Transverse colon (tissue), 4 donors: ENCODE results near the gene FAM234A. TPM values are rescaled to one million over a fixed set of nuclear protein-coding genes. Genes with fewer than 3 reads are reported as not detected.

Experiments used
- DNase-seq: peaks from one replicate; pipeline ENCODE4 v3.0.0-alpha.2; 2019
- H3K27ac ChIP-seq, 4 donors: fragments of 200-600 bp; sonication (generic); 2 replicates each; pipeline ENCODE4 v1.5.1; 2016 to 2018; ENCODE audit warnings: inconsistent platforms in 4 of 4
- H3K27me3 ChIP-seq: fragments of 200-600 bp; sonication (generic); 2 replicates; pipeline ENCODE4 v1.5.1; 2017; ENCODE audit warnings: inconsistent platforms
- H3K36me3 ChIP-seq, 4 donors: fragments of 200-600 bp; sonication (generic); 2 replicates each; pipeline ENCODE4 v1.5.1; 2017 to 2019; ENCODE audit warnings: inconsistent platforms in 4 of 4
- H3K4me1 ChIP-seq, 4 donors: fragments of 200-600 bp; sonication (generic); 2 replicates each; pipeline ENCODE4 v1.5.1; 2017 to 2020; ENCODE audit warnings: inconsistent platforms in 4 of 4
- H3K4me3 ChIP-seq, 4 donors: fragments of 200-600 bp; sonication (generic); 1 replicate in 1 of 4; 2 replicates in 3 of 4; pipeline versions ENCODE4 v1.5.1 to v1.6.1; 2017 to 2019; ENCODE audit warnings: inconsistent platforms in 4 of 4
- H3K9me3 ChIP-seq, 2 donors: fragments of 200-600 bp; sonication (generic); 2 replicates each; pipeline ENCODE4 v1.5.1; 2017 to 2019; ENCODE audit warnings: inconsistent platforms in 2 of 2
- CTCF ChIP-seq, 5 experiments: fragments of 200-600 bp in 3 of 5; fragments of 450-650 bp in 2 of 5; sonication (generic) in 3 of 5; IDR thresholded peaks; 1 replicate in 2 of 5; 2 replicates in 3 of 5; pipeline ENCODE4 v1.5.1; 2016 to 2017; ENCODE audit warnings: antibody characterized with exemption in 5 of 5, inconsistent platforms in 3 of 5, mild to moderate bottlenecking in 2 of 5, moderate library complexity in 1 of 5
- EP300 ChIP-seq: sonication (generic); formaldehyde crosslinking; IDR thresholded peaks from one replicate; pipeline ENCODE4 v1.6.1; 2017; ENCODE audit warnings: antibody characterized with exemption, low read depth
- POLR2A ChIP-seq: fragments of 450-650 bp; IDR thresholded peaks from one replicate; pipeline ENCODE4 v1.6.1; 2016; ENCODE audit warnings: antibody characterized with exemption, mild to moderate bottlenecking, moderate library complexity
- POLR2AphosphoS5 ChIP-seq, 3 donors: sonication (generic); formaldehyde crosslinking; IDR thresholded peaks; one replicate each; pipeline ENCODE4 v1.6.1; 2016; ENCODE audit warnings: antibody characterized with exemption in 3 of 3
- WGBS, 2 donors: methylation state at CpG; one replicate each; pipeline ENCODE4 v1.1.5; 2018; ENCODE audit warnings: low coverage in 1 of 2; 5-methylcytosine and 5-hydroxymethylcytosine counted together
- in situ Hi-C, 4 donors: fragments of 200-750 bp; cut with MboI; loops; one replicate each; pipeline versions ENCODE4 v1.15.0 to v1.15.1; 2017; ENCODE audit warnings: low sequenced_read_pairs in 3 of 4, low pct_ligation_motif_present in 1 of 4, low pct_unique_long_range_greater_than_20kb in 1 of 4
- intact Hi-C: fragments of 100-400 bp; cut with DNase I; formaldehyde crosslinking; loops from one replicate; pipeline ENCODE4 v1.15.1; 2023; ENCODE audit warnings: low total_unique reads
- total RNA-seq, 4 donors: library from RNA; depleted of rRNA; stranded (reverse); fragments of >200 nt; gene quantifications; one replicate each; pipeline ENCODE4 v1.1.0, GENCODE V29; 2016

Gene FAM234A
- total RNA-seq, 4 donors from 2014 or later, result 55.4 to 328 (median 112) TPM

- Histone ChIP-seq H3K27me3 (peaks cover 15% of the 10 kb centered on the region), H3K36me3 (no peaks in the 10 kb centered on the region), H3K4me1 (peaks cover 5 to 28% (median 20%) of the 10 kb centered on the region in 4 donors), H3K4me3 (no peak overlapping the region), H3K27ac (no peak overlapping the region), H3K9me3 (no peaks in the 10 kb centered on the region)
- TF ChIP-seq CTCF (IDR thresholded peaks at IDR 0.05) (no peak), POLR2A (no peak)
- WGBS, 2 donors, result 85% methylated on average over 21 of the region's 34 CpGs; no CpG with 5 or more reads in 1 of the 2 donors
- DNase-seq, result no peak
- in situ Hi-C loops (no loop called here), intact Hi-C loops (no loop called here)
Measured at GRCh38 chr16:270381-271255, 36.0 kb downstream of the FAM234A start.

- H3K4me1 ChIP-seq, result peaks cover 5 to 24% (median 20%) of the 10 kb centered on the region in 4 donors
- H3K27me3 ChIP-seq, result peaks cover 15% of the 10 kb centered on the region
- no peaks in the 10 kb centered on the region for H3K9me3 ChIP-seq
- H3K4me3 ChIP-seq, result no peak overlapping the region
- WGBS, 2 donors, result 69% methylated on average over 35 of the region's 36 CpGs; no CpG with 5 or more reads in 1 of the 2 donors
- in situ Hi-C loops, result no loop called here
- intact Hi-C loops, result no loop called here
- TF ChIP-seq EP300, result no peak
- no peak overlapping the region for H3K27ac ChIP-seq
- no peak for DNase-seq
- H3K36me3 ChIP-seq, result no peaks in the 10 kb centered on the region
Measured at GRCh38 chr16:272633-273546, 38.3 kb downstream of the FAM234A start.

GRCh38 chr16:273547-274421 lies 39.2 kb downstream of the FAM234A start:
- in situ Hi-C loops (no loop called here), intact Hi-C loops (no loop called here)
- Histone ChIP-seq H3K4me3 (no peak overlapping the region), H3K27ac (no peak overlapping the region), H3K27me3 (peaks cover 19% of the 10 kb centered on the region), H3K36me3 (no peaks in the 10 kb centered on the region), H3K9me3 (no peaks in the 10 kb centered on the region), H3K4me1 (peaks cover 5 to 20% (median 16%) of the 10 kb centered on the region in 4 donors)
- no peak for TF ChIP-seq POLR2A
- no peak for TF ChIP-seq POLR2AphosphoS5 (IDR thresholded peaks at IDR 0.05)
- TF ChIP-seq EP300, result no peak
- peak; percentile 69 for DNase-seq
- WGBS, 2 donors, result 50 to 54% methylated on average over 2 to 22 of the region's 30 CpGs

GRCh38 chr16:275041-275641 lies 40.5 kb downstream of the FAM234A start:
- Histone ChIP-seq H3K4me3 (peak overlapping the region; percentile 17 to 61 (median 39)), H3K9me3 (no peaks in the 10 kb centered on the region), H3K27me3 (peaks cover 33% of the 10 kb centered on the region), H3K4me1 (peaks cover 5 to 25% (median 19%) of the 10 kb centered on the region in 4 donors), H3K36me3 (no peaks in the 10 kb centered on the region), H3K27ac (peak overlapping the region in 1 of 4 donors; percentile 14)
- in situ Hi-C loops (no loop called here), intact Hi-C loops (no loop called here)
- 0 to 4% methylated on average over 5 to 41 of the region's 58 CpGs for whole genome bisulfite sequencing, 2 donors
- TF ChIP-seq CTCF (IDR thresholded peaks at IDR 0.05) (no peak), POLR2AphosphoS5 (IDR thresholded peaks at IDR 0.05) (no peak), POLR2A (no peak), EP300 (no peak)
- no peak for DNase-seq
